ENCODE measurements around the gene YWHAG. TPM values are rescaled to one million over a fixed set of nuclear protein-coding genes. Genes with fewer than 3 reads are reported as not detected.

YWHAG gene
- total RNA-seq, 1 donor from 2014 or later, result 190 TPM

DNA sequence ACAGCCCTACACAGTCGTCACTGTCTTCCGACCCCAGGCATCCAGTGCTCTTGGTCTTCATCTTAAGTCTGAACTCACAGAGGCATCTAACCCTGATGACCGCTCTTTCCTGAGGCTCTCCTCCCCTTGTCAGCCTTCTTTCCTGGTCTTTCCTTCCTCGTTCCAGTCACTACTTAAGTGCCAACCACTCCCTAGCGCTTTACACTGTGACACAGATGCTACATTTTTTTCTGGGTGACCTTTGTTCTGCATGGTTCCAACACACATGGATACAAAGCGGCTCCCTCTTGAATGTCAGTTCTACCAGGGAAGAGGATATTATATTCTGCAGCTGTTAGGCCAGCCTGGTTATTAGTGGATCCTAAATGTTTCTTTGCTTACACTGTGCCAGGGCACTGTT is 12.7 kb downstream of the YWHAG start:
- Mint-ChIP-seq H3K4me1 (peaks cover 21% of the 10 kb centered on the region), H3K9me3 (peaks cover 7% of the 10 kb centered on the region), H3K27ac (no peak overlapping the region), H3K27me3 (ENCODE audit: insufficient read depth, low read depth) (peaks cover 5% of the 10 kb centered on the region), H3K4me3 (no peak overlapping the region), H3K36me3 (peaks cover 65% of the 10 kb centered on the region)
- Histone ChIP-seq H3K4me2 (no peak overlapping the region), H2AFZ (replicated peaks) (no peak overlapping the region), H3K4me1 (peaks cover 7% of the 10 kb centered on the region), H3K79me2 (ENCODE audit: low read depth) (peaks cover 100% of the 10 kb centered on the region), H3K9ac (no peak overlapping the region), H3K27me3 (no peaks in the 10 kb centered on the region), H4K20me1 (ENCODE audit: low read depth) (peaks cover 98% of the 10 kb centered on the region), H3K4me3 (no peak overlapping the region), H3K36me3 (peaks cover 9% of the 10 kb centered on the region), H3K27ac (no peak overlapping the region), H3K9me3 (ENCODE audit: low read depth) (no peaks in the 10 kb centered on the region), H3F3A (ENCODE audit: low read depth) (peaks cover 15% of the 10 kb centered on the region)
- no peak for DNase-seq (ENCODE audit: low spot score)
- TF ChIP-seq, protein P1, sequence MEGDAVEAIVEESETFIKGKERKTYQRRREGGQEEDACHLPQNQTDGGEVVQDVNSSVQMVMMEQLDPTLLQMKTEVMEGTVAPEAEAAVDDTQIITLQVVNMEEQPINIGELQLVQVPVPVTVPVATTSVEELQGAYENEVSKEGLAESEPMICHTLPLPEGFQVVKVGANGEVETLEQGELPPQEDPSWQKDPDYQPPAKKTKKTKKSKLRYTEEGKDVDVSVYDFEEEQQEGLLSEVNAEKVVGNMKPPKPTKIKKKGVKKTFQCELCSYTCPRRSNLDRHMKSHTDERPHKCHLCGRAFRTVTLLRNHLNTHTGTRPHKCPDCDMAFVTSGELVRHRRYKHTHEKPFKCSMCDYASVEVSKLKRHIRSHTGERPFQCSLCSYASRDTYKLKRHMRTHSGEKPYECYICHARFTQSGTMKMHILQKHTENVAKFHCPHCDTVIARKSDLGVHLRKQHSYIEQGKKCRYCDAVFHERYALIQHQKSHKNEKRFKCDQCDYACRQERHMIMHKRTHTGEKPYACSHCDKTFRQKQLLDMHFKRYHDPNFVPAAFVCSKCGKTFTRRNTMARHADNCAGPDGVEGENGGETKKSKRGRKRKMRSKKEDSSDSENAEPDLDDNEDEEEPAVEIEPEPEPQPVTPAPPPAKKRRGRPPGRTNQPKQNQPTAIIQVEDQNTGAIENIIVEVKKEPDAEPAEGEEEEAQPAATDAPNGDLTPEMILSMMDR (IDR thresholded peaks at IDR 0.05), result no peak
- TF ChIP-seq EZH2phosphoT487 (IDR thresholded peaks at IDR 0.05) (no peak), EZH2 (IDR thresholded peaks at IDR 0.05) (no peak)

DNA sequence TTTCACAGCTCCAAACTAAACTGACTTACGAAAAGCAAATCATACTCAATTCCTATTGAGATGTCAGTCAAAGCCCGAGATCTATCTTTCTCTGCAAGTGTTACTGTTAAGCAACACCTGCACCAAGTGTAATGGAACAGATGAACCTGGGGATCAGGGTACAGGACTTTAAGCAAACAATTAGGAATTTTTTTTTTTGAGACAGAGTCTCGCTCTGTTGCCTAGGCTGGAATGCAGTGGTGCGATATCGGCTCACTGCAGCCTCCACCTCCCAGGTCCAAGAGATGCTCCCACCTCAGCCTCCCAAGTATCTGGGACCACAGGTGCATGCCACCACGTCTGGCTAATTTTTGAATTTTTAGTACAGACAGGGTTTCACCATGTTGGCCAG is 14.9 kb downstream of the YWHAG start:
- Histone ChIP-seq H3K79me2 (ENCODE audit: low read depth) (peaks cover 100% of the 10 kb centered on the region), H3F3A (ENCODE audit: low read depth) (peaks cover 17% of the 10 kb centered on the region), H3K27me3 (no peaks in the 10 kb centered on the region), H4K20me1 (ENCODE audit: low read depth) (peaks cover 99% of the 10 kb centered on the region), H3K4me3 (no peak overlapping the region), H3K9me3 (ENCODE audit: low read depth) (no peaks in the 10 kb centered on the region), H3K4me1 (peaks cover 7% of the 10 kb centered on the region), H3K4me2 (no peak overlapping the region), H2AFZ (replicated peaks) (no peak overlapping the region), H3K36me3 (peaks cover 5% of the 10 kb centered on the region), H3K27ac (no peak overlapping the region), H3K9ac (no peak overlapping the region)
- Mint-ChIP-seq H3K4me3 (no peak overlapping the region), H3K4me1 (peaks cover 21% of the 10 kb centered on the region), H3K27ac (no peak overlapping the region), H3K27me3 (ENCODE audit: insufficient read depth, low read depth) (peaks cover 5% of the 10 kb centered on the region), H3K36me3 (peaks cover 60% of the 10 kb centered on the region), H3K9me3 (no peaks in the 10 kb centered on the region)
- DNase-seq (ENCODE audit: low spot score), result no peak
- TF ChIP-seq, protein P1 (IDR thresholded peaks at IDR 0.05), result no peak
- no peak for TF ChIP-seq EZH2 (IDR thresholded peaks at IDR 0.05)
- TF ChIP-seq EZH2phosphoT487 (IDR thresholded peaks at IDR 0.05), result no peak

DNA sequence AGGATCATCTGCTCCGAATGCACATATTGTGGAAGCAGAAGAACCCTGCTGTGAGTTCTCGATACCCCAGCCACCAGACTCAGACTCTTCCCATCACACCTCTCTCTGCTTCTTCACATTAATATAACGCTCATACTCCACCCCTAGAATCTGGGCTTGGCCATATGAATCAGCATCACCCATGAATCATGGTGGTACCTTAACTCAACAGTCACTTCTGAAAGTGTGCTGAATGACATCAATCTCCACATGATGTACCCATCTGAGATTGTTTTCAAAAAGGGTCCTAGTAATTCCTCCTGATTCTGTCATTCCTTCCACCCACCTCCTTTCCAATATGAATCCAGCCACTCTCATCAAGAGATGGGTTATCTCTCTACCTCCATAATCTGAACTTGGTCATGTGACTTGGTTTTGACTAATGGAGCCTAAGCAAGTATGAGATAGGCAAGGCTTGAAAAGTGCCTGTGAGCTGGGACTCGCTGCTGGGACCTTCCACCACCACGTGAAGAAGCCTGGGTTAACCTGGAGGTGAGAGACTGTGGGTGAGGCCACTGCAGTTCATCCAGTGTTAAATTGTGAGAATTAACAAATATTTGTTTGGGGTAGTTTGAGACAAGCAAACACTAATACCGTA is 15.4 kb downstream of the YWHAG start:
- no peak overlapping the region for H3K9ac ChIP-seq
- Mint-ChIP-seq H3K9me3 (no peaks in the 10 kb centered on the region), H3K27me3 (ENCODE audit: insufficient read depth, low read depth) (peaks cover 5% of the 10 kb centered on the region), H3K36me3 (peaks cover 61% of the 10 kb centered on the region), H3K4me1 (peaks cover 21% of the 10 kb centered on the region), H3K4me3 (no peak overlapping the region), H3K27ac (no peak overlapping the region)
- H2AFZ ChIP-seq (replicated peaks), result no peak overlapping the region
- peaks cover 5% of the 10 kb centered on the region for H3K36me3 ChIP-seq
- H3K4me2 ChIP-seq, result no peak overlapping the region
- H4K20me1 ChIP-seq (ENCODE audit: low read depth), result peaks cover 99% of the 10 kb centered on the region
- H3K4me1 ChIP-seq, result peaks cover 7% of the 10 kb centered on the region
- no peaks in the 10 kb centered on the region for H3K9me3 ChIP-seq (ENCODE audit: low read depth)
- H3K27me3 ChIP-seq, result no peaks in the 10 kb centered on the region
- H3F3A ChIP-seq (ENCODE audit: low read depth), result peaks cover 17% of the 10 kb centered on the region
- TF ChIP-seq EZH2phosphoT487 (IDR thresholded peaks at IDR 0.05), result no peak
- TF ChIP-seq, protein P1 (IDR thresholded peaks at IDR 0.05), result no peak
- TF ChIP-seq EZH2 (IDR thresholded peaks at IDR 0.05), result no peak
- DNase-seq (ENCODE audit: low spot score), result no peak
- H3K27ac ChIP-seq, result no peak overlapping the region
- no peak overlapping the region for H3K4me3 ChIP-seq
- peaks cover 100% of the 10 kb centered on the region for H3K79me2 ChIP-seq (ENCODE audit: low read depth)

Data from neural progenitor cell (in vitro differentiated cells).